GM10847 (cell line): ENCODE measurements around the gene SHC3.

Experiments
- POLR2A ChIP-seq: IDR thresholded peaks from 2 replicates; pipeline ENCODE4 v1.6.1; 2011; ENCODE audit not compliant: insufficient read length; ENCODE audit errors: extremely low read depth

SHC3 gene

GRCh38 chr9:89173072-89173471 is 5.5 kb downstream of the SHC3 start:
- no peak for TF ChIP-seq POLR2A

- TF ChIP-seq POLR2A = no peak
Observed at GRCh38 chr9:89172398-89172797, 6.2 kb downstream of the SHC3 start.

- TF ChIP-seq POLR2A = no peak
Observed at GRCh38 chr9:89171693-89172092, 6.9 kb downstream of the SHC3 start.

GRCh38 chr9:89171231-89171630 is 7.4 kb downstream of the SHC3 start:
- no peak for TF ChIP-seq POLR2A

- TF ChIP-seq POLR2A = no peak
Observed at GRCh38 chr9:89168901-89169813, 9.5 kb downstream of the SHC3 start.

GRCh38 chr9:89167788-89168187 is 10.8 kb downstream of the SHC3 start:
- TF ChIP-seq POLR2A = no peak

- no peak for TF ChIP-seq POLR2A
Observed at GRCh38 chr9:89166852-89167251, 11.8 kb downstream of the SHC3 start.

GRCh38 chr9:89165880-89166279 is 12.7 kb downstream of the SHC3 start:
- no peak for TF ChIP-seq POLR2A

- TF ChIP-seq POLR2A = no peak
Observed at GRCh38 chr9:89165341-89165740, 13.3 kb downstream of the SHC3 start.

GRCh38 chr9:89161221-89161620 is 17.4 kb downstream of the SHC3 start:
- TF ChIP-seq POLR2A = no peak

- TF ChIP-seq POLR2A = no peak
Observed at GRCh38 chr9:89160806-89161205, 17.8 kb downstream of the SHC3 start.

GRCh38 chr9:89154651-89155336 is 23.8 kb downstream of the SHC3 start:
- no peak for TF ChIP-seq POLR2A

- no peak for TF ChIP-seq POLR2A
Observed at GRCh38 chr9:89154218-89154617, 24.4 kb downstream of the SHC3 start.

GRCh38 chr9:89153232-89154017 is 25.2 kb downstream of the SHC3 start:
- no peak for TF ChIP-seq POLR2A

GRCh38 chr9:89149726-89150125 is 28.9 kb downstream of the SHC3 start:
- no peak for TF ChIP-seq POLR2A

- no peak for TF ChIP-seq POLR2A
Observed at GRCh38 chr9:89145097-89145496, 33.5 kb downstream of the SHC3 start.

- TF ChIP-seq POLR2A = no peak
Observed at GRCh38 chr9:89144238-89144637, 34.4 kb downstream of the SHC3 start.
